ENCODE results near the gene SPRED2. TPM values are rescaled to one million over a fixed set of nuclear protein-coding genes. Genes with fewer than 3 reads are reported as not detected.
"Not testable (repeated sequence)": the region's sequence is repeated elsewhere in the genome, so short reads cannot be mapped to it uniquely, and the experiment has no call there.

Gene SPRED2
- polyA plus RNA-seq, 4 donors, result 35.8 to 57.5 (median 40.7) TPM

DNA sequence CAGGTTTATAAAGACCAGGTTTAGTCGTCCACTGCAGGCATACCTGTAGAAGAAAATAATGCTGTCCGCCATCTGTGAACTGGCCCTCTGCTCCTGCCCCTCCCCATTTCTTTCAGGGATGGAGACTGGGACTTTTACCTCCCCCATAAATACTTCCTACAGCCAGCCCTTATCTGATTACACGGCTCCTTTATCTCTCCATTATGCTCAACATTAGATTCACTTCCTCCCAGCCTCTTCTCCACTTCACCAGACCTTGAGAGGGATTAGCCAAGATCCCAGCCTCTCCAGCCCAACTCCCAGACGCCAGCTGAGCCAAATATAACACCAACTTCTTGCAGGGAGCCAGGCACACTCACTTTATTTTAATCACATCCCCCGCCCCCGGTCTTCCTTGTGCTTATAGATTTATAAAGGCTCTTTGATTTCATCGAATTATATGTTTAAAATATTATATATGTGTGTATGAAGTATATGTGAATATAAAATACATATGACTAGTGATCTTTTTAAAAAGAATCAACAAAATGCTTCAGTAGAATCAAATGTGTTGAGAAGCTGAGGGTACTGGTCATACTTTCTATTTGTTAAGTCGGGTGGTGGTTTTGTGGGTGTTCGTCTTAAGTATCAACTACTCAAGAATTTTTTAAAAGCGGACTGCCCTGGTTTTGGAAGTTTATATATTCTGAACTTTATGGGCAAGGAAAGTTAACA is 81.0 kb downstream of the SPRED2 start:
- no peak for DNase-seq (ENCODE audit: low read depth in 4 of 4, low spot score in 3 of 4)

DNA sequence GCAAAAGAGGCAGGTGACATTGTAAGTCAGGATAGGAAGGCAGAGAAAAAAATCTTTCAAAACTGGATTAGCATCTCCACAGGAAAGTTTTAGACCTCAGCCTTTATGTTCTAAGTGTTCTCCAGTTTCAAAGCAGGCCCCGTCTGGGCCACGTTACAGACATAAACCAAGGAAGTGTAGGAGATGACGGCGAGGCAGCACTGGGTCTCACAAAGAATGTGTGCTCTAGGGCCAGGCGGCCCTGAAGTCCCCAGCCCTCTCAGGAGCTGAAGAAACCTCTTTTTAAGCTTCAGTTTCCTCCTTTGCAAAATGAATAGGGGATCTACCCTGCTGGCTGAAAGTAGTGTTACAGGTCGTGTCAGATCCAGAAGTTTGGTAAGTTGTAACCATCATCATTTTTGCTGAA is 81.7 kb downstream of the SPRED2 start:
- peak in 1 of 4 donors; percentile 40 for DNase-seq (ENCODE audit: low read depth in 4 of 4, low spot score in 3 of 4)

DNA sequence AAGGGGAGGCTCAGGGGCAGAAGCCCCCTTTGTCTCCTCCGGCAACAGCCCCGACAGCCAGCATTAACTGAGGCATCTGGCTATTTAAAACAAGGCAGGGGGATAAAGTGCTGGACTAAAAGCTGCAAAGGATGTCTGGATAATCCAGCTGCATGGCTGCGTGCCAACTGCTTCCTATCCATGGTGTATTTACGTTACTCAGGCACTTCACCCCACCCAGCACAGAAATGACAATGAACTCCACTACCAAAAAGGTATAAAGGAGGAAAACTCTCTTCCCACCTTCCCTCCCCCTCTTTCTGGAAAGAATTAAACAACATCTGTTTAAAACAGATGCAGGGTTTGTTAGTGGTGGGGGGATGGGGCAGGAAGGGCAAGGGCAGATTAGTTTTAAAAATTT is 82.5 kb downstream of the SPRED2 start:
- peak in 1 of 4 donors; percentile 37 for DNase-seq (ENCODE audit: low read depth in 4 of 4, low spot score in 3 of 4)

DNA sequence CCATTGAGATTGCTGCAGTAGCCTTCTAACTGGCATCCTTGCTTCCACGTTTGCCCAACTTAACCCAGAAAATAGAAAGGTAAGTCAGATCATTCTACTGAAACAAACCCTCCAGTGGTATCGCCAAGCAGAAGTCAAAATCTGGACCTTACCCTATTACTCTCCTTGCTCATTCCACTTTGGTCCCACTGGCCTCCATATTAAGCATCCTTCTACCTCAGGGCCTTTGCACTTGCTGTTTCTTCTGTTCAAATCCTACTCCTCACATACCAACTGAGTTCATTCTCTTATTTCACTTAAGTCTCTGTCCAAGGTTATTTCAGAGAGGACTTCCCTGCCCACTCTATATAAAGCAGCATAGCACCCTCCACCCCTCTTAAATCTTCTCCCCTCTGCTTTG is 84.5 kb downstream of the SPRED2 start:
- DNase-seq (ENCODE audit: low read depth in 4 of 4, low spot score in 3 of 4), result no peak

DNA sequence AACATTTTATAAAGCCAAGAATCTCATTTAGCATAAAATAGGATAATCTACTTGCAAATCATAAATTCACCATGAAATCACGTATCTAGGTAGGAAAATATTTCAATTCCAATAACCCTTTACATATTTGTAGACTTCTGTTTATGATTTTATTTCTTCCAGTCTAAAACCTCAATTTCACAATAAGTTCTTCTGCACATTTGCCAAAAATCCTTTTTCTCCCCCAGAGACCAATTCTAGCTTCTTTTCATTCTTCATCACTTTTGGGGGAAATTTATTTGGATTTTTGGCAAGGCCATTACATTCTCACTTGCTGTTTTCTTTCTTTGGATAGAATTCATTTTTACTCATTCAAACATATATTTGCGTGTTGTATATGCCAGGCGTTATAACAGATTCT is 86.8 kb downstream of the SPRED2 start:
- no peak for DNase-seq (ENCODE audit: low read depth in 4 of 4, low spot score in 3 of 4)

DNA sequence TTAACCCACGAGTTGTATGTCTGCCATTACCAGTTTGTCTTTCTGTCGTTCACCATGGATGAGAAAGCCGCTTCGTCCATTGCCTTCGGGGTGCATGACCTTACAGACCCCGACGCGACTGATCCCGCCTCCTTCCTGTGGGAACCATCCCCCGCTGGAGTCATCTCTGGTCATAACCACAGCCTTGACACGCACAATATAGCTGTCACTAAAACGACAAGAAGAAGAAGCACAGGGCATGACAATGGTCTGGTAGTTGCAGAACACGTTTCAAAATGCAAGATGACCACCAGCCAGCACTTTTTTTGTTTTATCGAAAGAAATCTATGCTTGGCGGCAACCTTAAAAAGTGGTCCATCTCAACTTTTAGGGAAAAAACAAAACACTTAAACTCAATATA is 87.7 kb downstream of the SPRED2 start:
- no peak for DNase-seq (ENCODE audit: low read depth in 4 of 4, low spot score in 3 of 4)

DNA sequence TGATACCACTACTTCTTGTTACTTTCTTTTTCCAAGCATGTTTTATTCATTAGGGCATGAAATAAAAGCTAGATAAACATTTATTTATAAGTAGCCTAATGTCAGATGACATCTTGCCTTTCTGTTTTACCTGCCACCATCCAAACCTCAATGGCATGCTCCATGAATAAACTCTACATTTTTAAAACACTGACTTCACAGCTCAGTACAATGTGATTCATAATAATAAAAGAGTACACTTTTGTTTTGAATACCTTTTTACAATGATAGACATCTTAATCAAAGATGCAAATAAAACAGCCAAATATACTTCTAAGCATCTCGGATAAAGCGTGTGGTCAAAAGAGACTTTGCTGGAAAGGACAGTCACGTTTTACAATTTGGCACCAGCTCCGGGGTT is 88.2 kb downstream of the SPRED2 start:
- DNase-seq (ENCODE audit: low read depth in 4 of 4, low spot score in 3 of 4), result no peak

DNA sequence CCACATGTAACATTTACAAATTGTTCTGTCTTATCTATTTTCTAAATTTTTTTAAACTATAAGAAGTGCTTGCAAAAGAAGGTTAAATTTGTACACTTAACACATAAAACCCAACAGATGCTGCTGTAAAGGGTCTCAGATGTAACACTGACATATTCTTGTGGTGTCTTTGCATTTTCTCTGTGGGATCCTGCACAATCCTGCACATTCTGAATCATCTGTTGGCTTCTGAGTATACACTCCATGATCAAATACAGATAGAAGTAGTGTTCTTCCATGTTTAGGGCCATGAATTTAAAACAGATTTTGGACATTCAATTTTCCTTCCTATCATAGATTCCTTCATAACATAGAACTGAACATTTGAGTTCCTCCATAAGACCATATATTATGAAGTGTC is 89.0 kb downstream of the SPRED2 start:
- no peak for DNase-seq (ENCODE audit: low read depth in 4 of 4, low spot score in 3 of 4)

DNA sequence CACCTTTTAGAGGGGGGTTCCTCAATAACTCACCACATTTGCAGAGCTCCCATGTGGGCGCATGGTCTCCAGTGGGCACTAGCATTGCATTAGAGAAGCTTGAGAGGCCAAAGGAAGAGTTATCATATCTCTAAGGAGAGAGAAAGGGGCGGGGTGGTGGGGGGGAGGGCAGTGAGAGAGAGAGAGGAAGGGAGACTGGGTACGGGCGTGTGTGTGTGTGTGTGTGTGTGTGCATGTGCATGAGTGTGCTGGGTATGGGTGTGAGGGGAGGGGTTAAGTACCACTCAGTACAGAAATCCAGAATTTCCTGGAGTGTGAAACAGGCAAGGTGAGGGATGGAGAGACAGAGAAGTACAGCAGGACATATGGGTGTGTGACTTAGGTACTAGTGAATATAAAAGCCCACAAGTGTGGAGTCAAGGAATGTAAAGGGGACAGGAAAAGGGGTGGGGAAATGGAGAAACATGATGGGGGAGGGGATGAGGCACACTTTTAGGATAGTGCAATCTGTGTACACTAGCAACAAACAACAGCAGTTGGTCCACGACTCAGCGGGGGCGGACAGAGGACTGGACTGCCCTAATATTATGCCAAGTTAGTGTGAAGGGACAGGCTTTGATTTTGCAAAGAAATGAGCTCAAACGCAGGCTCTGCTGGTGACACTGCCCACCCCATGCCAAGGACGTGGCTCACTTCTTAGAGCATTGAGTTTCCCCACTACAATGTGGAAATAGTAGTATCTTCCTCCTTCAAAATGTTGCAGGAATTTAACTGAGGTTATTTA is 91.3 kb downstream of the SPRED2 start:
- no peak for DNase-seq (ENCODE audit: low read depth in 4 of 4, low spot score in 3 of 4)

DNA sequence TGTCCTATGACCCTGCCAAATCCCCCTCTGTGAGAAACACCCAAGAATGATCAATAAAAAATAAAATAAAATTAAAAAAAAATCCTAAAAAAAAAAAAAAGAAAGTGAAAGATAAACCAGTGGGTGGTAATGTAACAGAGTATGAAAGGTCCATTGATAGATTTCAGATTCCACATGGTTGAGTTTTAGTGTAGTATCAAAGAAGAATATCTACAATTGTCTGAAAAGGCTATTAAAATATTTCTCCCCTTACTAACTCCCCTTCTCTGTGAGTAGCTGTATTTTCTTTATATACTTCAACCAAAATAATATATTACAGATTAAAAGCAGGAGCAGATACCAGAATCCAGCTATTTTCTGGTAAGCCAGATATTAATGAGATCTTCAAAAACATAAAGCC is 92.8 kb downstream of the SPRED2 start:
- no peak for DNase-seq (ENCODE audit: low read depth in 4 of 4, low spot score in 3 of 4)

DNA sequence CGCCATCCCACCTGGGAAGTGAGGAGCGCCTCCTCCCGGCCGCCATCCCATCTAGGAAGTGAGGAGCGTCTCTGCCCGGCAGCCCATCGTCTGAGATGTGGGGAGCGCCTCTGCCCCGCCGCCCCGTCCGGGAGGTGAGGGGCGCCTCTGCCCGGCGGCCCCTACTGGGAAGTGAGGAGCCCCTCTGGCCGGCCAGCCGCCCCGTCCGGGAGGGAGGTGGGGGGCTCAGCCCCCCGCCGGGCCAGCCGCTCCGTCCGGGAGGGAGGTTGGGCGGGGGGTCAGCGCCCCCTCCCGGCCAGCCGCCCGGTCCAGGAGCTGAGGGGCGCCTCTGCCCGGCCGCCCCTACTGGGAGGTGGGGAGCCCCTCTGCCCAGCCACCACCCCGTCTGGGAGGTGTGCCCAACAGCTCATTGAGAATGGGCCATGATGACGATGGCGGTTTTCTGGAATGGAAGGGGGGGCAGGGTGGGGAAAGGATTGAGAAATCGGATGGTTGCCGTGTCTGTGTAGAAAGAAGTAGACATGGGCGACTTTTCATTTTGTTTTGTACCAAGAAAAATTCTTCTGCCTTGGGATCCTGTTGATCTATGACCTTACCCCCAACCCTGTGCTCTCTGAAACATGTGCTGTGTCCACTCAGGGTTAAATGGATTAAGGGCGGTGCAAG is 93.4 kb downstream of the SPRED2 start:
- DNase-seq (ENCODE audit: low read depth in 4 of 4, low spot score in 3 of 4), result not testable (repeated sequence)

DNA sequence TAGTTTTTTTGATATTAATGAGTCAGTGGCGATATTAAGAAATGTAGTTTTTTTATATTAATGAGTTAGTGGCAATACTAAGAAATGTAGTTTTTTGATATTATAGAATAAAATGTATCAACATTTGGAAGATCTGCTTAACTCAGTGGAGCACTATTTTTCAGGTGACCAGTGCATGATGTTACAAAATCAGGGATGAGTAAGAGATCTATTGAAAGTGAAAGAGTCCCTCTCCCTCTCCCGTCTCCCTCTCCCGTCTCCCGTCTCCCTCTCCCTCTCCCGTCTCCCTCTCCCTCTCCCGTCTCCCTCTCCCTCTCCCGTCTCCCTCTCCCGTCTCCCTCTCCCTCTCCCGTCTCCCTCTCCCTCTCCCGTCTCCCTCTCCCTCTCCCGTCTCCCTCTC is 94.5 kb downstream of the SPRED2 start:
- DNase-seq (ENCODE audit: low read depth in 4 of 4, low spot score in 3 of 4), result not testable (repeated sequence)

DNA sequence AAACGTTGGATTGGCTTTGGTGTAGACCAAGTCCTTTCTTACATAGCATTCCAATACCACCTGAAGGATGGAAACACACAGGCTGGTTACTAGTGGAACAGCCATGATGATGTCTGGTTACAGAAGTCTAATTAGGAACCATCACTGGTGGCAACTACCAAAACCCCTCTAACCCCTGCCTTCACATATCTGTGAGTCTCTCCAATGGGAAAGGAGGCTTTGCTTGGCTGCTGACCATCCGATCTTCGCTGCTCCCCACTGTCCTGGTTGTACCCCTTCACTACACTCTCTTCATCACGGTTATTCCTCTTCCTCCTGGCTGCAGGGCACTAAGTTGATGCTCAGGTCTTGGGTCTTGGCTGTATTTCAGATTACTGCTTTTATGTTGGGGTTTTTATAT is 97.7 kb downstream of the SPRED2 start:
- no peak for DNase-seq (ENCODE audit: low read depth in 4 of 4, low spot score in 3 of 4)

DNA sequence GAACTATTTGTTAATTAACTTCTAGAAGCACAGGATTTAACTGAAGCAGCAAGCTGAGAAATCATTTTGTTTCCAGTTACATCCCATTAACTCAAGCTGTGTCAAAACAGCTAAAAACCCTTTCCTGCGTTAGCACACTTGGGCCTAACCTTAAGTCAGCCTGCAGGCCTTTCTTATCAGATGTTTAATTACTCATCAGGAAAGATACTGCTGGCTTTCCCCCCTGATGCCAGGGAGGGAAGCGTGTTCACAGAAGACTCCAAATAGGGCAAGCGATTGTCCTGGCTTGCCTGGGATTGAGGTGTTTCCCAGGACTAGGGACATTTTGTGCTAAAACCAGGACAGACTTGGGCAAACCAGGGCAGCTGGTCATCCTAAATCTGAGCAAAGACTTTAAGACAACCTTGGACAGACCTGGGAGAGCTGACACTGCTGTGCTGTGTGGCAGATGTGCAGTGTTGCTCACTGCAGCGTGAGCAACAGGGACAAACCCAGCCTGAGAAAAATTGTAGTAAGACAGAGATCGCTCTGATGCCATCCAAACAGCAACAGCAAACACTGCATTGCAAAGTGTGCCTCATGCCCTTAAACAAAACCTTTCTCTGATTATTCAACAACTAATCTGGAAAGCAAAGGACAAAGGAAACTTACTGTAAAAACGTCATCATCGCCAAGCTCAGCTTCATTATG is 100.9 kb downstream of the SPRED2 start:
- no peak for DNase-seq (ENCODE audit: low read depth in 4 of 4, low spot score in 3 of 4)

DNA sequence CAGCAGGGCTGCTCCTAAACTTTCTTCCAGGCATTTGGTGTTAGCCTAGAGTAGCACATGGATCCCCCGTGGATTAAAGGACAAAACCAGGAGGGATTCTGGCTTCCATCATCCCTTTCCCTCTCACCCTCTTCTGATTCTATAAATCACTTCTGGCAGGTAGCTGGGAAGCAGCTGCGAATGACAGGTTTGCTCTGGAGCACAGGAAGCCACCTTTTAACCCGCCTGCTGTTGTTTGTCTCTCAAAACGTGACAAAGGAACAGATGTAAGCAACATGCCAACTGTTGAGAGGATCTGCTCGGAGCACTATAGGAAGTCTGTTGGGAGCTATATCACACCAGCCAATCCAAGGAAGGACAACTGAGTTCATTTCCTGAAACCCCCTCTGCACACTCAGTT is 102.9 kb downstream of the SPRED2 start:
- no peak for DNase-seq (ENCODE audit: low read depth in 4 of 4, low spot score in 3 of 4)

DNA sequence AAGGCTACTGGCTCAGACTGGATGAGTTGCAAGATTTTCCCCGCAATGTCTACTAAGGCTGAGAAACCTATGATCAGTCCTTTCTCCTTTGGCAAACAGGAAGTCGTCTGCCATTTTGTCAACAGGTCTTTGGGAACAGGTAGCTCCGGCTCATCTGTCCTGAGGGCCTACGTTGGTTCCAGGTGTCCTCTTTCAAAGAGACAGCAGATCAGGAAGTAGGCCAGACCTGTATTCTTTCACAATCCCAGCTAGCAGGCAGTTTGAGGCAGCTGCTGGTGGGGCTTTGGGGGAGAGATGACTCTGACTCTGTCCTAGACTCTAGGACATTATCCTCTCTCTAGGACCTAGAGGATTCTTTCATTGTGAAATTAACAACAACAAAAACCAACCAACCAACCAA is 106.1 kb downstream of the SPRED2 start:
- DNase-seq (ENCODE audit: low read depth in 4 of 4, low spot score in 3 of 4), result no peak

DNA sequence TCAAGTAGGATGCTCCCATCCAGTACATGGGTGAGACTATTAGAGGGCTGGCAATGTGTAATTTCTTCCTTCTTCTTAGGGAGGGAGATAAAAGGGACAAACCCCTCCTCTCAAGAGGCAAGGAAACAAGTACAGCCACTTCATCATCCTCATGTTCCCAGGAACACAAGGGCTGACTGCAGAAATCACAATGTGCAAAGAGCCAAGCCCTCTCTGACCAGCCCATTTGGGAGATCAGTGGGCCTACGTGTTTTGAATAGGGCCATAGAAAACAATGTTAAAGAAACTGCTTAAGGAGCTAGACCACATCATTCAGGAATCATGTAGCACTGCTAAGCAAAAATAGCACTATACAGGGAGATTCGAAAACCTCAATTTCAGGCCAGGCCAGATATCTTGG is 107.3 kb downstream of the SPRED2 start:
- no peak for DNase-seq (ENCODE audit: low read depth in 4 of 4, low spot score in 3 of 4)

DNA sequence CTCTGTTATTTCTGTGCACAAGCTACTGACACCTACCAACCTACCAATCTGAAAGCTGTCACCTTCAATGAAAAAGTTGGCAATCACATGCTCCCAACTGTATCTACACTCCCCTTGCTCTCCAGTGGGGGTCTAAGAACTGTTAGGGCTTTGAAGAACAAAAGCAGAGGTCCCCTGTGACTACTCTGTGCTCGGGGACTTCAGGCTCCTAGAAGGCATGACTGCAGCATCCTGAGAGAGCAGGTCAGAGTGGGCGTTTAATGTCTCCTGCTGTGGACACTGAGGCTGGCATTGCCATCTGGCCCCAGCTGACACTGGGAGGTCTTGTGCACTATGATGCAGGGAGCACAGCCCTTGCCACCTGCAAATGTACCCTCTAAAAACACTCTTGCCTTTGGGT is 111.5 kb downstream of the SPRED2 start:
- no peak for DNase-seq (ENCODE audit: low read depth in 4 of 4, low spot score in 3 of 4)

DNA sequence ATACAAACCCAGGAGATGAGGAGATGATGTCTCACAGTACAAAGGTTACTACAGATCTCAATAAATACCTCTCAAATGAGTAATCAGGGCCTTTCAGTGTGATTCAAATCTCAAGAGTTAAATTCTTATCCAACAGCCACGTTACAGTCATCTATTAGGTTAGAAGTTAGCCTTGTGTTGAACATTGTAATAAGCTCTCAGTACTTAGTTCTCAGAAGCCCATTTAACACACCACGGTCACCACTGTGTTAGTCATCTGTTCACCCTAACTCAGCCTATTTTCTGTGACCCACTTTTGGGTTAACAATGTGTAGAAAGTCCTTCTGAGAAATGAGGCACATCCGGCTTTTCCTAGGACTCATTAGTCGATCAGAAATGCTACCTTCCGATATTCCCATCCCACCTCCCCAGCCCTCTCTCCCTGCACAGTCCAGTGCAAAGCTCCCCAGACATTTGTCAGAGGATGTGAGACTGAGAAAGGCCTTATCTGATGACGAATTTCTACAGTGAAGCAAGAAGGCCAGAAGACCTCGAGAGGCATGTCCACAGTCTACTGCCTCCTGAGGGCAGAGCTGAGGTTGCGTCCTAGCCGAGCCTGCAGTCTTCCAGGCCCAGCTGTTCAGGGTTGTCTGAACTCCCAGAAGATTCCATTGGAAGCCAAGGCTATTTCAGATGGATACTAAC is 112.2 kb downstream of the SPRED2 start:
- DNase-seq (ENCODE audit: low read depth in 4 of 4, low spot score in 3 of 4), result no peak

DNA sequence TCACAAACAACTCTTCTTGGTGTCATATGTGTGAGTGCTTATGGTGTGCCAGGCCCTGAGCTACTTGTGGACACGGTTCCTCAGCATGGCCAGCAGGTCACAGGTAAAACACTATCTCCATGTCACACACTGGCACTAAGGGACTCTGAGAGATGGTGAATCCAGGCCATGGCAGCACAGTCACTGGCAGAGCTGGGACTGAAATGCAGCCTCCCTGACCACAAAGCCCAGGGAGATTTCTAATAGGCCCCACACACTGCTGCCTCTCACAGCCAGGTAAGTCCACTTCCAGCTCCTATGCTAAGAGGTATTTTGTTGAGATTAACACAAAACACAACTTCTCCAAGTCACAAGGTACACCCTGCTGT is 112.7 kb downstream of the SPRED2 start:
- no peak for DNase-seq (ENCODE audit: low read depth in 4 of 4, low spot score in 3 of 4)
